Stimulated activated CD4-positive, alpha-beta T cell treated with anti-CD3 and anti-CD28 coated beads, Interleukin-1b, Interleukin-23, amount 100 ng/mL, for 1 hour (primary cell): ENCODE data around the gene SYCP2L.
"Not testable (repeated sequence)": the region's sequence is repeated elsewhere in the genome, so short reads cannot be mapped to it uniquely, and the experiment has no call there.

Source experiments
- DNase-seq, 2 donors: peaks; one replicate each; pipeline ENCODE4 v3.0.0-alpha.2; 2020; ENCODE audit warnings: low read depth in 2 of 2

The SYCP2L gene

GRCh38 chr6:10877871-10878270, 9.0 kb upstream of the SYCP2L start:
- DNase-seq: no peak

- DNase-seq: no peak
Observed at GRCh38 chr6:10880366-10880765, 6.5 kb upstream of the SYCP2L start.

- not testable (repeated sequence) for DNase-seq
Observed at GRCh38 chr6:10882253-10882630, 4.6 kb upstream of the SYCP2L start.

- DNase-seq: no peak
Observed at GRCh38 chr6:10882657-10883171, 4.1 kb upstream of the SYCP2L start.

GRCh38 chr6:10883312-10884244, 3.3 kb upstream of the SYCP2L start:
- no peak for DNase-seq

- no peak for DNase-seq
Observed at GRCh38 chr6:10884245-10884972, 2.4 kb upstream of the SYCP2L start.

GRCh38 chr6:10886365-10886690, 524 bp upstream of the SYCP2L start:
- not testable (repeated sequence) for DNase-seq

GRCh38 chr6:10890151-10890550, 3.3 kb downstream of the SYCP2L start:
- DNase-seq: no peak

GRCh38 chr6:10891960-10892359, 5.1 kb downstream of the SYCP2L start:
- no peak for DNase-seq

GRCh38 chr6:10894958-10895357, 8.1 kb downstream of the SYCP2L start:
- DNase-seq: no peak

- no peak for DNase-seq
Observed at GRCh38 chr6:10896691-10897090, 9.8 kb downstream of the SYCP2L start.

GRCh38 chr6:10901770-10902169, 14.9 kb downstream of the SYCP2L start:
- DNase-seq: no peak

GRCh38 chr6:10904015-10904414, 17.2 kb downstream of the SYCP2L start:
- DNase-seq: no peak

GRCh38 chr6:10908228-10908627, 21.4 kb downstream of the SYCP2L start:
- no peak for DNase-seq

GRCh38 chr6:10919520-10919919, 32.7 kb downstream of the SYCP2L start:
- not testable (repeated sequence) for DNase-seq

- DNase-seq: no peak
Observed at GRCh38 chr6:10933126-10933525, 46.3 kb downstream of the SYCP2L start.

GRCh38 chr6:10939840-10940239, 53.0 kb downstream of the SYCP2L start:
- no peak for DNase-seq

- no peak for DNase-seq
Observed at GRCh38 chr6:10945845-10946244, 59.0 kb downstream of the SYCP2L start.

GRCh38 chr6:10947966-10948365, 61.1 kb downstream of the SYCP2L start:
- no peak for DNase-seq

GRCh38 chr6:10949579-10950490, 63.0 kb downstream of the SYCP2L start:
- DNase-seq: no peak

GRCh38 chr6:10951675-10952282, 64.9 kb downstream of the SYCP2L start:
- DNase-seq: no peak
